Choroid plexus epithelial cell (primary cell): ENCODE measurements around the gene CBLIF.

Source experiments
- DNase-seq: peaks from one replicate; pipeline ENCODE4 v3.0.0-alpha.2; 2010; ENCODE audit warnings: low read depth
- H3K4me3 ChIP-seq: 2 replicates; pipeline ENCODE4 v1.5.1; 2011; ENCODE audit warnings: low read depth, mild to moderate bottlenecking, control low read depth, low read length, moderate library complexity
- TF ChIP-seq, protein P1 (sequence below): conservative IDR thresholded peaks from 2 replicates; pipeline ENCODE4 v1.5.1; 2011; ENCODE audit warnings: low read depth, mild to moderate bottlenecking, control low read depth, inconsistent platforms, low read length, moderate library complexity

Gene CBLIF

DNA sequence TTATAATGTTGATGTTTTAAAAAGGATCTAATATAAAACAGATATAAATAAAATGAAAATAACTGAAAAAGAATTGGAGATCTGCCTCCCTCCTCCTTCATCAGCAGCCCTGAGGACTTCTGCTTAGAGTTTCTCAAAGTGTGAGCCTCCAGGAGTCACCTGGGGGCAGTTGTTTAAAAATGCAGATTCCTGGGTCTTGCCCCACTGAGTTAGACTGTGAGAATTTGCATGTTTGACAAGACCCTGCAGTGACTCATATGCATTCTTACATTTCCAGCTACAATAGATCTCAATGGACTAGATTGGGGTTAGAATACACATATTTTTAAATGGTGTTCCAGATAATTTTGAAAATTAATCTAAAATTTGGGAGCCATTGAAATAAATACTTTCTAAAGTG lies 32.5 kb upstream of the CBLIF start:
- TF ChIP-seq, protein P1, sequence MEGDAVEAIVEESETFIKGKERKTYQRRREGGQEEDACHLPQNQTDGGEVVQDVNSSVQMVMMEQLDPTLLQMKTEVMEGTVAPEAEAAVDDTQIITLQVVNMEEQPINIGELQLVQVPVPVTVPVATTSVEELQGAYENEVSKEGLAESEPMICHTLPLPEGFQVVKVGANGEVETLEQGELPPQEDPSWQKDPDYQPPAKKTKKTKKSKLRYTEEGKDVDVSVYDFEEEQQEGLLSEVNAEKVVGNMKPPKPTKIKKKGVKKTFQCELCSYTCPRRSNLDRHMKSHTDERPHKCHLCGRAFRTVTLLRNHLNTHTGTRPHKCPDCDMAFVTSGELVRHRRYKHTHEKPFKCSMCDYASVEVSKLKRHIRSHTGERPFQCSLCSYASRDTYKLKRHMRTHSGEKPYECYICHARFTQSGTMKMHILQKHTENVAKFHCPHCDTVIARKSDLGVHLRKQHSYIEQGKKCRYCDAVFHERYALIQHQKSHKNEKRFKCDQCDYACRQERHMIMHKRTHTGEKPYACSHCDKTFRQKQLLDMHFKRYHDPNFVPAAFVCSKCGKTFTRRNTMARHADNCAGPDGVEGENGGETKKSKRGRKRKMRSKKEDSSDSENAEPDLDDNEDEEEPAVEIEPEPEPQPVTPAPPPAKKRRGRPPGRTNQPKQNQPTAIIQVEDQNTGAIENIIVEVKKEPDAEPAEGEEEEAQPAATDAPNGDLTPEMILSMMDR, result no peak
- no peak for DNase-seq
- H3K4me3 ChIP-seq, result no peak overlapping the region

DNA sequence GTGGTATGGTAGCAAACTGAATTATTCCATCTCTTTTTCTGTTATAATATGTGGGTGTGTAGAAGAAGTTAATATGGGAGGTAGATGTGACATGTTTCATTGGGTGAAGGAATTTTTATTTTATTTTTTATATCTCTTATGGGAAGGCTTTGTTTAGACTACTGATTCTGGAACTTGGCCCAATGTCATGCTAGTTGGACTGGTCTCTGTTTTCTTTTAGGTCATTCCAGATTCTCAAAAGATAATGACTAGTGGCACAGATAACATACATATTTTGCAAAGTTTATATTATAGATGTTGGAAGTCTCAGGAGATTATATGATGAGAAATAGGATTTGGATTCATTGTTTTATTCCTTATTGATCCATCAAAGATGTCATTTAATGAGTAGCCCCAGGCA lies 32.0 kb upstream of the CBLIF start:
- DNase-seq, result no peak
- H3K4me3 ChIP-seq, result no peak overlapping the region
- TF ChIP-seq, protein P1, result no peak

DNA sequence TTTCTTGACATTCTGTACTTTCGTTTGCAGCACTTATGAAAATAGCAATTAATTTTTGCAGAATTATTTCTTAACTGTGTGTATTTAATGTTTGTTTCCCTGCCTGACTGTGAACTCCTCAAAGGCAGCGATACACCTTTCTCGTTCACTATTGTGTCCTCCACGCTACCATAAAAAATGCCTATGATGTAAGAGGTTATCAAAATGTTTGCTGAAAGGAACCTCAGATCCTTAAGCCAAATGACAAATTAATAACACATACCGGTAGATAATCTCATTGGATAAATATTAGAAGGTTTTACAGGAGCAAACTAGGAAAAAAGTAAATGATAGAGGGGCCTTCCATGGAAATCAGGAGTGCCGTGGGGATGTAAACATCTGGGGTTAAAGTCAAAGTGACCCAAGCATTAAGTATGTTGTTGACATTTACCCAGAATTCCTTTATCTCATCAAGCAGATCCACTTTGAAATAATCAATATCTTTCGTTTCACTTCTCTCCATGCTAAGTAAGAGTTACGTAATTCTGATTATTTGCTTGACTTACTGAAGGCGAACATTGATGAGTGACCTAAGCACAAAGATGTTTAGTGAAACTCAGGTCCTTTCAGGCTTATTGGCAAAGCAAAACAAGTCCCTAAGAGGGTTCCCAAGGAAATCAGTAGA lies 30.7 kb upstream of the CBLIF start:
- TF ChIP-seq, protein P1, result no peak
- DNase-seq, result no peak
- H3K4me3 ChIP-seq, result no peak overlapping the region

DNA sequence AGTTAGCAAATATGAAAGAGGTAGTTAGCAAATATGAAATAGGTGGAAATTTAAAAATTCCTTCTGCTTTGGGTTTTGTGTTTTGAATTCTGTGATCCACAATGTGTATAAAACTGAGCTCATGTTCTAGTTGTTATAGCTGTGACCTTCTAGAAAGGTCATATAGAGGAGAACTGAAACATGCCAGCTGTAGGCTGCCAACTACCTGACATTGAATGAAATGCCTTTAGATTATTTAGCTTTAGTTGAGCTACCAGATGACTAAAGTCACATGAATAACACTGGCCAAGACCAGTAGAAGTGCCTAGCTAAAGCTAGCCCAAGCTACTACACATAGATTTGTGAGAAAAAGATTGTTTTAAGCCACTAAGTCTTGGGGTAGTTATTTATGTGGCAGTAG lies 26.8 kb upstream of the CBLIF start:
- H3K4me3 ChIP-seq, result no peak overlapping the region
- DNase-seq, result no peak
- TF ChIP-seq, protein P1, result no peak

DNA sequence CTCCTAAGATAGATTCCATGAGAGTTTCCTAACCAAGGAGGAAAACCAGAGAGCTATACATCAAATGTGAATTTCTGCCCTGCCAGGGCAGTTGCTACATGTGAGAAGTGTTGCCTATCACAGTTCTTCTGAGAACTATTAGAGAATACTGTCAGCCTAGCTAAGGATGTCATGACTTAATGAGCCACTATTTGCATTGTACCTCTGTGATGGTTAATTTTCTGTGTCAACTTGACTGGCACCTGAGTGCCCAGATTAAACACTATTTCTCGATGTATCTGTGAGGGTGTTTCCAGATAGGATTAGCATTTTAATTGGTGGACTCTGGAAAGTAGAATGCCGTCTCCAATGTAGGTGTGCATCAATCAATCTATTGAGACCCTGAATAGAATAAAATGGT lies 22.6 kb upstream of the CBLIF start:
- TF ChIP-seq, protein P1, result no peak
- no peak overlapping the region for H3K4me3 ChIP-seq

DNA sequence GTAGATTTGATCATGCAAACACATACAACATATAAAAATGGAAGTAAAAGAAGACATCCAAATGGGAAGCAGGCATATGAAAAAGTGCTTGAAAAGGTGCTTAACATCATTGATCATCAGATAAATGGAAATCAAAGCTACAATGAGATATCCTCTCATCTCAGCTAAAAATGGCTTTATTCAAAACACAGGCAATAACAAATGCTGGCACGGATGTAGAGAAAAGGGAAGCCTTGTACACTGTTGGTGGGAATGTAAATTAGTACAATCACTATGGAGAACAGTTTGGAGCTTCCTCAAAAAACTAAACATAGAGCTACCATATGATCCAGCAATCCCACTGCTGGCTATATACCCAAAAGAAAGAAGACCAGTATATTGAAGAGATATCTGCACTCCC lies 21.5 kb upstream of the CBLIF start:
- TF ChIP-seq, protein P1, result no peak
- no peak overlapping the region for H3K4me3 ChIP-seq
- no peak for DNase-seq

More for the DNA sequence above, 22.6 kb upstream of the CBLIF start:
- no peak for DNase-seq

DNA sequence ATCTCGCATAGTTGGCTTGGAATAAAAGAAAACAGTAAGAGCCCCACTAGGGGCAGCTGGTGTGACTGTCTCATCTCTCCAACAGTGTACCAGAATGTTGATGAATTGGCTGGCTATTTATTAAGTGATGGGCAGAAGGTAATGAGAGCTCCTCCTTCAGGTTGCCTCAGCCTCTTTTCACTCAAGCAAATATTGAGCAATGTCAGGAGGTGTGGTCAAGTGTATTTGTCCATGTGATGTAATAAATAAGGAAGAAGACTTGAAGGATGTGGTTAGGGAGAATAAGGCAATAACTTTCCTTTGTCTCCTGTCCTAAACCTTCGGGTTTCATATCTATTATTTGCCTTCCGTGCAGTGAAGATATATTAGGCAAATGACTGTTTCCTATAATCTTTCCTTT lies 21.1 kb upstream of the CBLIF start, which contains the start of gene TCN1:
Gene TCN1, minus strand, starts transcription at position 91 of the 400 bp plus-strand sequence. Its CDS starts 17 bp downstream, at position 74.
- TF ChIP-seq, protein P1, result no peak

More for the DNA sequence above, 21.1 kb upstream of the CBLIF start, which contains the start of gene TCN1:
- no peak for DNase-seq
- H3K4me3 ChIP-seq, result no peak within 1 kb of the TSS
